Amniotic epithelial cell (primary cell): ENCODE results near the gene TPCN2.
A peak's percentile ranks its signal among the peaks of the same experiment; 100 is the strongest.

Experiments
- DNase-seq: peaks from one replicate; pipeline ENCODE4 v3.0.0-alpha.2; 2010; ENCODE audit warnings: low read depth

Gene TPCN2

DNA sequence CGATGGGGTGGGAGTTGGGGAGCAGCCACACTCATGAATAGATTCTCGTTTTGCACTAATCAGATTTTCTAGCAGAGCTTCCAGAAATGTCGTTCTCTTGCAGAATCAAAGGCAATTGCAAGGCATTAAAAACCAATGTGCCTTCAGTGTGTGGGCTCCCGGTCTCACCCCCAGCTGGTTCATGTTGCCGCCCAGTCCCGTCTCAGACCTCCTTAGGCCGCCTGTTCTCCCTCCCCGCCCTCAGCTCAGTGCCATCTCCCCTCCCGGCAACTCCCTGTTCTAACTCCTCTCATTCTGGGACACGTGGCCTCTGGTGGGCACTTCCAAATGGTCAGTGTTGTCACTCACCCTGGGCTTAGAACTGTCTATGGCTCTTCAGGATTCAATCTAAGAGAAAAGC, 64.5 kb downstream of the TPCN2 start:
- no peak for DNase-seq

DNA sequence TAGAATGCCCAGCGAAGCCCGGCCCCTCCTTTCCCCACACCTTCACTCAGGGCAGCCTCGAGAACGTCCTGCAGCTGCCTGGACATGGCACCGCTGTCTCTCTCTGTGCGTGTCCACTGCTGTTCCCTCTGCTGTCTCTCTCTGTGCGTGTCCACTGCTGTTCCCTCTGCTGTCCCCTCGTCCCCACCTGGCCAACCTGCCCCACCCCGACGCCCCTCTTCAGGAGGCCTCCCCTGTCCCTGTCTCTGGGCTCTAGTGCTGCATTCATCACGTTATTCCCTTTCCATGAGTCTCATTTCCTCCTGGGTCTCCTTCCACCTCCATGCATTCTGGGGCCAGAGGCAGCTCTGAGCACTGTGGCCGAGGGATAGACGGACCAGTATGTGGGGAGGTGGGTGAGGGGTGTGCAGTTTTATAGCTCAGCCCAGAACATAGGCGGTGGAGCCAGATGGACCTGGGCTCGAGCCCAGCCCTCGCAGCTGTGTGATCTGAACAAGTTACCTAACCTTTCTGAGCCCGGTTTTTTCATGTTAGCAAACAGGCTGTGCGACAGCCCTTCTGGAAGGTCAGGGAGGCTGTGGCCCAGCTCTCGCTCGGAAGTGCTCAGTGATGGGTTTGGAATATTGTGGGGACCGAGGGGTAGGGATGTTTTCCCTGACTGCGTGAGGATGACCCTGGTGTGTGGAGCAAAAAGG, 65.1 kb downstream of the TPCN2 start:
- DNase-seq: no peak

DNA sequence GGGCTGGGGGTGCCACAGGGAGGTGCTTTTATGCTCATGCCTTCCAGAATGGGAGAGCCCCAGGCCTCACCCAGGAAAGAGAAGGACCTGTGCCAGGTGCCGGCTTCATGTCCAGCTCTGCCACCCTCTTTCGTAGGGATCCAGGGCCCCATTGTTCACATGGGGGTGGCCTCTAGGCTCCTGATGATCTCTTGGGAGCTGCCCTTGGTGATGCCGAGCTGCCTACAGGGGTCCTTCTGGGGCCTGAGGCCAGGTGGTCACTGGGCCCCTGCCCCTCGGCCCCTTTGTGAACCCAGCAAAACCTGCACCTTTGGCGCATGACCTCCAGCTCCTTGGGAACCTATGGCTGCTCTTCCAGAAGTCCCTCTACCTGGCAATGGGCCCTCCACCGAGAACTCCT, 65.6 kb downstream of the TPCN2 start:
- no peak for DNase-seq

DNA sequence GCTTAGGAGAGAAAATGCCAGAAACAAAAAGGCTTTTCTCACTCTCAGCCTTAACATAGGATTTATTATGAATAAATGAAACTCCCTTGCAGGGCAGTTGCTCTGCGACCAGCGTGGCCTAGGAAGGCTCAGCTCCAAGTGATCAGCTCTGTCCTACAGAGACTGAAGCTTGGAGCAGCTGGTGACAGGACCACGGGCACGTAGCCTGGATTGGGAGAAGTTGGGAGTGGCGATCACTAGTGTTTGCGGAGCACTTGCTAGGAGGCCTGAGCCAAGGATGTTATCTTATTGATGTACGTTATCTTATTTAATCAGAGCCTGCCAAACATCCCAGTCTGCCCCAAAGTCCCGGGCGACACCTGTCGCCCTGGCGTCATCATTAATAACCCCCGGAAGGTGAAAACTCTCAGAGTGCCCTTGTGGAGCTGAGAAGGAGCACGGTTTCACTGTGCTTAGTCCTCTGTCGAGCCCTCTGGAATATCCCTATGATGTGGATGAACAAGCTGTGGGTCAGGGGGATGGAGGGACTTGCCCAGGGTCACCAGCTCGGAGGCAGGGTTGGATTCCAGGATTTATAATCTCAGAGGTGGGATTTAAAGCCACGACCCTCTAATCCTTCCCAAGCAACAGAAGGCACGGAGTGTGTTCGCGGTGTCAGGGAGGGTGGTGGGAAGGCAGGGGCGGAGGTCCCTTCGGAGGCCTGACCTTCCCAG, 66.2 kb downstream of the TPCN2 start:
- no peak for DNase-seq

DNA sequence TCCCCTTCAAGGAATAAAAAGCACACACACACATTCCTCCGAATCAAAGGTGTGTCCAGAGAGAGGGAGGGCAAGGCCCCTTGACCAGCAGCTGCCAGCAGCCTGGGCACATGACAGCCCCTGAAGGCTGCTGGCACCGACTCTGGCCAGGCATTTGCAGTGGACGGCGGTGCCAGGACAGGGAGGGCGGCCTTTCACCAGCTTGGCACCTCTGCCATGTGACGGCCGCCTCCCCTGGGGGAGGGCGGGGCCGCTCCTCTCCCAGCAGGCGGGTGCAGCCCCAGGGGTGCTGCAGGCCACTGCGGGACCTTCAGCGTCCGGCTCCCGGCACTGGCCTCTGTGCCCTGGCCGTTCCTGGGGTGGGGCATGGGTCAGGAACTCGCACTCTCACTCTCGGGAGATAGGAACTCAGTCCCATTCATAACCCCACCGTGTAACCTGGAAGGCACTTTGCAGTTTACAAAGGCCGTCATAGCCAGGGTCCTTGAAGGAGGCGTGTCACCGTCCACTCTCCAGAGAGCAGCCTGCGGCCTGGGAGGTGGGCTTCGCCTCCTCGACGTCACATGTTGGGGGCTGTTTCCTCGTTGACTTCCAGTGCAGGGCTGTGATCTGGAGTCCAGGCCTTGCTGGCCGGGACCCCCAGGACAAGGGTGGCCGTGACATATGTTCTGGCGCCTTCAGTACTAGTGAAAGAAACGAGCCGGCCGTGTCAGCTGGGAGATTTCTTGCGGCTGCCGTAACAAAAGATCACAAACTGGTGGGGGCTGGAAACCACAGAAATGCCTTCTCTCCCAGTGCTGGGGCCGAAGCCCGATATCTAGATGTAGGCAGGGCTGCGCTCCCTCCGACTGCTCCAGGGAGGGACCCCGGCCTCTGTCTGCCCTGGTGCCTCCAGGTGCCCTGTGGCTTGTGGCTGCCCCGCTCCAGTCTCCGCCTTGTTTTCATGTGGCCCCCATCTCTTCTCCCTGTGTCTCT, 67.1 kb downstream of the TPCN2 start:
- no peak for DNase-seq

DNA sequence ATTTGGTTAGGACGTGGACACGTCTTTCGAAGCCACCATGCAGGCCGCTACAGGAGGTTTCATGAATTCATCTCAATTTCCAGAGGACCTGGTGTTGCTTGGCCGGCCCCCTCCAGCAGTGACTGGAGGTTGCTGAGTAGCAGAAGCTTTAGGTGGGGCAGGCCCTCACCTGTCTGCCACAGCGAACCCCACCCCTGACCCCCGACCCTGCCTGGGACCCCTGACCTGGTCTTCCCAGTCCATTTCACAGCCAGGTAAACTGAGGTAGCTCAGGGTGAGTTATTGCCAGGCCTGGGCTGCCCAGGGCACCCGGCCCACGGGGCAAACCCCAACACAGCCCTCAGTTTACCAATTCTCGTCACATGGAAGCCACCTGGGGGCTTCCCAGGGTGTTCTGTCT, 67.9 kb downstream of the TPCN2 start:
- no peak for DNase-seq

DNA sequence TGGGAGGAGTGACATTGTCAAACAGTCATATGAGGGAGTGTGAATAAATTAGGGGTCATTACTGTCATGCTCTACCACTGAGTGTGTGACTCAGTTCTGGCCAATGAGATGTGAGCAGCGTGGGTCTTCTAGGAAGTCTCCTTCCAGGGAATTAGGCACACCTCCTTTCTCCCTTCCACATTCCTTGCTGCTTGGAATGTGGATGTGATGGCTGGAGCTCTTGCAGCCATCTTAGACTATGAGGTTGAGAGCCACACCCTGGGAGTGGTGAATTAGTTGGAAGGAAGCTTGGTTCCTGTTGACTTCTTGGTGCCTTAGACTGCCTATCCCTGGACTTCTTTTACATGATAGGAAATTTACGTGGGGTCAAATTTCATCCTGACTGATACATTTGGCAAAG, 70.5 kb downstream of the TPCN2 start:
- DNase-seq: no peak

DNA sequence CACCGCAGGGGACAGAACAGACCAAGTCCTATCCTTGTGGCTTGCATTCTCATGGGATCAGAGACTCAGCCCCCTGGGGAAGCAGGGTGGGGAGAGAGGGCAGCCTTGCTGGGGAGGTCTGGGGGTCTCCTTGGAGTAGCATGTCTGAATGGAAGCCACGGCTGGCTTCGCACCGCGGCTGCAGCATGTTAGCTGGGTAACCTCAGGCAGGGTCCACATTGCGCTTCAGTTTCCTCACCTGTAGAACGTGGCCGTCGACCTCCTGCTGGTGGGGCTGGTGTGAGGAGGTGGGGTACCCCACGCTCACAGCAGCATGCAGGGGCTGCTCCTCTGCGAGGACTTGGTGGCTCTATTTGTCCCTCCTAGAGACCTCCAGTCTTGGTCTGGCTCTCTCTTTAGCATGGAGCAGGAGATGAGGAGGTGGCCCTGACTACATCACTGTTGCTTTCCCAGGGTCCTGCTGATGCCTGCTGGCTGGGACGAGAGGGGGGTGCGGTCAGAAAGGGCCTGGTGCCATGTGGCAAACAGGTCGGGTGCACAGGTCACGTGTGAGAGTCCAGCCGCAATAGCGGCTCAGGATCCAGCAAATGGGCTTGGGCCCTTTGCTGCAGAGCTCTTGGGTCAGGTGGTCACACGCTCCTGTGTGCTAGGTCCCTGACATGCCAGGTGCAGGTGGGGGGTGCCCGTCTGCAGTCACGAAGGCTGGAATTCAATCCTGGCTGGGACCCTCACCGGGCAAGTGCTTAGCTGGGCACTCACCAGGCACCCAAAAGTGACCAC, 71.6 kb downstream of the TPCN2 start:
- no peak for DNase-seq

DNA sequence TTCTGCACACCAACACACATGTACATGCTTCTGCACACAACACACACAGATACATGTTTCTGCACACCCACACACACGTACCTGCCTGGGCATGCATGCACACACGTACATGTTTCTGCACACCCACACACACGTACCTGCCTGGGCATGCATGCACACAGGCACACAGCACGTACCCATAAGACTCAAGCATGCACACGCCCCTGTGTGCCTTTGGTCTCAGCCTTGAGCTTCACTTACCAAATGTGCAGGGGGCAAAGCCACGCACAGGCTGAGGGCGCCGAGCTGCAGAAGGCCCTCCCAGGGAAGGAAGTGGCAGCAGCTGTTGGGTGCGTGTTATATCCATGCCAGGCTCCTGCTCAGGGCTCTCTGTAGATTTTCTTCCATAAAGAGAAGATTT, 72.3 kb downstream of the TPCN2 start:
- DNase-seq: no peak

DNA sequence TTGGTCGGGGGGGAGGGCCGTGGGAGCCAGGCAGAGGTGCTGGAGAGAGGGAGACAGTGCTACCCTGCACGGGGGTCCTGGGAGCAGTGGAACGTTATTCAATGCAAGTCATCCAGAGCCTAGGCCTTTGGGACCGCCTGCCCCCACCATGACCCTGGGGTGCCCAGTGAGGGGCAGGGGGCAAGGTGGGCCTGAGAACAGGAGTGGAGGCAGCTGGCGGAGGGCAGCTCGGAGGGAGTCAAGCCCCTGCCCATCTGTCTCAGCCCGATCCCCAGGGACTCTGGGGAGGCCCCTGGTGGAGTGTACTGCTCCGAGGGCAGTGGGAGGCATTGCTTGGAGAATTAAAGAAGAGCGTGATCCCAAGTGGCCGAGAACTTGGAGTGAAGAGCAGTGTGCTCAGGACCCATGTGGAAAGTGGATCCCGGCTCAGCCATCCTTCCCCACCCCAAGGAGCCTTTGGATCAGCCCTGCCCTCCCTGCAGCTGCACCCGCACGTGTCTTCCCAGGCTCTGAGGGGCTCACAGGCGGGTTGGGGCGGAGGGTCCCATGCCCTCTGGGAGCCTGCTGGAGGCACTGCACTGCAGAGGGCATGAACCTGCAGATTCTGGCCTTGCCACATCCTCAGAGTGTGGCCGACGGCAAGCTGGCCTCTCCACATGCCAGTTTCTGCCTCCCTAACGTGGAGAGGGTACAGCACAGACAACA, 73.0 kb downstream of the TPCN2 start:
- DNase-seq: no peak

DNA sequence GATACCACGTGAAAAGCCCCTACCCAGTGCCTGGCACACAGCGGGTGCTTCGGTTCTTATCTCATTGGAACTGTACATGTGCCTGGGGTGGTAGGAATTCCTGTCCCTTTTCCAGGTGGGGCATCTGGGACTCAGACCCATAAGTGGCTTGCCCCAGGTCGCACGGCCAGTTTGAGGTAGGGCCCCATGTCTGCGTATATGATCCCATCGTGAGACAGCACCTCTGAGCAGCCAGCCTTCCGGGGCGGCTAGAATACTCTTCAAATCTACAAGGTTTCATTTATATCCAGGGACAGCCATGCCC, 73.5 kb downstream of the TPCN2 start:
- DNase-seq: no peak

DNA sequence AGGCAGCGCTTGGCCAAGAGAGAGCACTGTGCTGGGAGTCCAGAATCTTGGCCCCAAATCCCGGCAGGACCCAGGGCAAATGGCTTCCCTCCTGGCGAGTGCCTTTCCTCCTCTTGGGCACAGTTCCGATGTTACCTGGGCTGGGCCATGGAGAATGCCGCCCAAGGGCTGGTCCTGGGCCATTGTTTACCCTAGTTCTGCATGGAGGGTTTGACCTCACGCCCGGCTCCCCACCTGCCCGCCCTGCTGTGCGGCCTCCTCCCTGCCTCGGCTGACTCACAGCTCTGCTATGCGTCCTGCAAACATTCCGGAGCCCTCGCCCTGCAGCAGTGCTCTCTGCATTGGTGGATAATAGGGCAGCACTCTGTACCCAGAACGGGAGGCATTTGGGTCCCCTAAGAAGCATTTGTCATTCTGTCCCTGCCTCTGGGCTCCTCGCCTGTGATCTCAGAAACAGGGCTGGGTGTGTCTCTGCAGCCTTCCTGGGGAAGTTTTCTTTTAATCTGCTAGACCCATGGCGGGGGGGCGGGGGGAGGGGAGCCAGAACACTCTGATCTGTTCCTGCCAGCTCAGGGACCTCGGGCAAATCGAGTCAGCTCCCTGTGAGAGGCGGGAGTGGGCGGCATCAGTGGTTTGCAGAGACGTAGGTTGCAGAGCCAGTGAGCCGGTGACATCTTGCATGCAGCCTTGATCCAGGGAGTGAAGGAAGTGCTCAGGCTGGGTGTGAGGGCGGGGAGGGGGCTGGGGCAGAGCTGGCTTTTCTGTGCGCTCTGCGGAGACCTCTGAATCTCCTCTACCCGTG, 74.1 kb downstream of the TPCN2 start:
- DNase-seq: peak; percentile 63

DNA sequence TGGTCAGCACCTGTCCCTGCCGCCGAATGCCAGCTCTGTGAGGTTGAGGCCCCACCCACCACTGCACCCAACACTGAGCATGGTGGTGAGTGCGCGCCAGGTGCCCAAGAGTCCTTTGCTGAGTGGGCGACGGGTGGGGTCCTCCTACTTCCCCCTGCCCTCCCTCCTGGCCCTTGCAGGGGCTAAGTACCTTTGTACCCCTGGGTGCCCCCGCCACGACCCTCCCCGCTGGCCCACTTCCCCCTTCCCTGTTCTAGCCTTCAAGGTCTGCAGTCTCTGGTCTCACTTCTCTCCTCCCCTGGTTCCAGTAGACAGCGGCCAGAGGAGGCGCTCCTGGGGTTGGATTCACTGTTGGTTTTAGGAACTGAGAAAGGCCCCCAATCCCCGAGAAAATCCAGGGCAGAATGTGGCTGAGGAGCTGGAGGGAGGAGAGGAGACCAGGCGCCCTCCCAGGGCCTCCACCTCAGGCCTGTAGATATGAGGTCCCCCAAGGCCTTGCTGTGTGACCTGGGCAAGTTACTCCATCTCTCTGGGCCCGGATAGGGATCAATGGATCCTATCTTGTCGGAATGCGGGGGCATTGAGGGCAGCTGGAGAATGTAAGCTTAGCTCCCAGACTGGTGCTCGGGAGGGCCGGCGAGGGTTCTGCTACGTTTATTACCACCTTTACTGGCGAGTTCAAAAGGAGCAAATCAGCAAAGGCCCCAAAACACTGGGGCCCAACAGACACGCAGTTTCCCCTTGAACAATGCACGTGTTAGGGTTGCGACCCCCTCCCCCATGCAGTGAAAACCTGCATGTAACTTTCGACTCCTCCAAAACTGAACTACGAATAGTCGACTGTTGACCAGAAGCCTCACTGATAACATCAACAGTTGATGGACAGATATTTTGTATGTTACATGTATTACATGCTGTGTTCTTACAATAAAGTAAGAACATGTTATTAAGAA, 75.1 kb downstream of the TPCN2 start:
- DNase-seq: no peak

DNA sequence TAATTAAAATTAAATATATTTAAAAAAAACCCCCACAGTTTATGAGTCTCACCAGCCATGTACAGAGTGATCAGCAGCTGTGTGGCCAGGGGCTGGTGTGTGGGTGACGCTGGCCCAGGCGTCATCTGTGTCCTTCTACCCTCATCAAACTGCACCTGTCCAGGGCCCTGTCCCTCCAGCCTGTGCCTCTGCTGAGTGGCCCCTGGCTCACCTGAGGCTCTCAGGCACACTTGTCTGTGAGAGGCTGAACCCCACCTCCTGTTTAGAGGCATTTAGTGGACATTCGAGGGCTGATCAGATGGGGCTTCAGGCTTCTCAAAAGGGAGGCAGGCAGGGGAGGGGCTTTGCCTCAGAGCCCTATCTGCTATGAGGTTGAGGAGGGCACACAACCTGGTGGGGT, 77.1 kb downstream of the TPCN2 start:
- no peak for DNase-seq

DNA sequence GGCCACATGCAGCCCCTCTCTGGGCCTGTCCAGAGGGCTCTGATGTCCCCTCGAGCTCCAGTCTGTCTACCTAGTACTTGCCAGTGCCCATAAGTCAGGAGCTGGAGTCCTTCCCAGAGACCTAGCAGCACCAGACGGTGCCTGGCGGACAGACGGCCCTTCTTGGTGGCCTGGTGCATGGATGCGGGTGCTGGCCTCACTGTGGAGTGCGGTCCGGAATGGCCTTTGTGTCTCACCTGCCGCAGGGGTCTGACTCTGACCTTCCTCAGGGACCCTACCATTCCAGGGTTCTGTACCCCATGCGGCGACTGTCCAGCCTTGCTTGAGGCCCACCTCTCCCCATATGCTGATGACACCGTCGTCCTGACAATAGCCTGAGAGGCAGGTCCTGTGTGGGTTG, 77.6 kb downstream of the TPCN2 start:
- no peak for DNase-seq

DNA sequence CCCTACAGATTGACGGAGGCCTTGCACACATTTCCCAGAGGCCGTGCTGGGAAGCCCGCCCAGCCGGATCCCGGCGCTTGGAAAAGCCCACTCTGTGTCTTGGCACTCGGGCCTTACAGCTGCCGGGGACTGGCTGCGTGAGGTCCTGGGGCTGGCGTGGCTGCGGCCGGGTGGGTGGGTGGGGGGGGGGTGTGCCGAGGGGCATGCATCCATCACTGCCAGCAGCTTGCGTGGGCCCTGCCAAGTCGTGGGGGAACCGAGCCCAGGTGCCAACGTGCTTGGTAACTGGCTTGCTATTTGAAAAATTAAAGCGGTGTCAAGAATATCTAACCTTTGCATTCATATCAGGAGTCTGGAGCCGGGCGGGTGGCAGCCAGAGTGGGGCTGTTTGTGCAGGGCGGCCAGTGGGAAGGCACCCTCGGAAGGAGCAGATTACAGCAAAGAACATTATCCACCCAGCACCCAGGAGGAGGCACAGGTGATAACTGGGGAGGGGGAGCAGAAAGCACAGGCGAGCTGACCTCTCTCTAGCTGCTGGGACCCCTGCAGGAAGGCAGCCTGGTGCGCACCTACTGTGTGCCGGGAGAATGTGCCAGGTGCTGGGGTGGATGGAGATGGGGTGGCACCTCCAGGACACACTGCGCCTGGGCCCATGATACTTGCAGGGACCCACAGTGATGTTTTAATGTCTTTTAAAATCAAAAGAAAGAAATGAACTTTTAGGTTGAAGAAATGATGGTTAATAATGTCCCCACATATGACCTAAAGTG, 78.5 kb downstream of the TPCN2 start:
- DNase-seq: no peak

DNA sequence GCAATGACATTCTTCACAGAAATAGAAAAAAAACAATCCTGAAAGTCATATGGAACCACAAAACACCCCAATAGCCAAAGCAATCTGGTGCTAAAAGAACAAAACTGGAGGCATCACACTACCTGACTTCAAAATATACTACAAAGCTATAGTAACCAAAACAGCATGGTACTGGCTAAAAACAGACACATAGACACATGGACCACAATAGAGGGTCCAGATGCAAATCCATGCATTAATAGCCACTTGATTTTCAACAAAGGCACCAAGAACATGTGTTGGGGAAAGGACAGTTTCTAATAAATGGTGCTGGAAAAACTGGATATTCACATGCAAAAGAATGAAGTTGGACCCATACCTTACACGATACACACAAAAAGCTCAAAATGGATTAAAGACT, 79.2 kb downstream of the TPCN2 start:
- DNase-seq: no peak

DNA sequence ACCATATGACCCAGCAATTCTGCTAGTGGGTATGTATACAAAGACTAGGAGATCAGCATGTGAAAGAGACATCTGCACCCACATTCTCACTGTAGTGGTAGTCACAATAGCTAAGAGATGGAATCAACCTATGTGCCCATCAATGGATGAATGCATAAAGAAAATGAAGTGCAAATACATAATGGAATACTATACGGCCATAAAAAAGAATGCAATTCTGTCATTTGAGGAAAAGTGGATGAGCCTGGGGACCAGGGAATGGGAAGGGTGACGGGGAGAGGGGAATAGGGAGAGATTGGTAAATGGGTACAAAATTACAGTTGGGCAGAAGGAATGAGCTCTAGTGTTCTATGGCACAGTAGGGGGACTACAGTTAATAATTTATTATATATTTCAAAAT, 80.3 kb downstream of the TPCN2 start:
- no peak for DNase-seq

DNA sequence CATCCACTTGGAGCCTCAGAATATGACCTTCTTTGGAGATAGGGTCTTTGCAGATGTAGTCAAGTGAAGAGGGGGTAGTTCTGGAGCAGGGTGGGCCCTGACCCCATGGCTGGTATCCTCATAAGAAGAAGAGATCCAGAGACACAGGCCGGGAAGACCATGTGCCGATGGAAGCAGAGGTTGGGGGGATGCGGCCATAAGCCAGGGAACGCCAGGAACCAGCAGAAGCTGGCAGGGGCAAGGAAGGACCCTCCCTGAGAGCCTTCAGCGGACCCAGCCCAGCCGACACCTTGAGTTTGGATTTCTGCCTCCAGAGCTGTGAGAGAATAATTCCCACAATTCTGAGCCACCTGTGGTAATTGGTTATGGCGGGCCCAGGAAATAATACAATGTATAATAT, 80.9 kb downstream of the TPCN2 start:
- DNase-seq: no peak
